IMR-90 (cell line): ENCODE results near the gene GPR45. TPM values are rescaled to one million over a fixed set of nuclear protein-coding genes. Genes with fewer than 3 reads are reported as not detected.

Source experiments
- ATAC-seq: fragments of 200-7000 bp; cut with Tn5 transposase; 2 replicates; pipeline ENCODE4 v1.9.1; 2020; ENCODE audit warnings: low read depth, mild to moderate bottlenecking, moderate library complexity
- BruUV-seq: library from RNA; stranded (reverse); fragments of 400-500 nt; replicated peaks from 2 replicates; lab custom pipeline; 2021; lab: Mats Ljungman, UMichigan
- CTCF ChIA-PET: fragments of 300-600 bp; formaldehyde crosslinking; extraction: SDS; loops from one replicate; lab custom pipeline; 2021; ENCODE audit warnings: antibody characterized with exemption; lab: Yijun Ruan, JAX
- POLR2A ChIA-PET: fragments of 300-600 bp; sonication (Branson Sonifier 250); formaldehyde crosslinking; loops from one replicate; lab custom pipeline; 2022; ENCODE audit warnings: antibody characterized with exemption; ENCODE audit not compliant: unreplicated experiment; lab: Charles Lee
- DNase-seq: peaks from one replicate; pipeline ENCODE4 v3.0.0; 2013
- H2AFZ ChIP-seq: replicated peaks from 2 replicates; pipeline ENCODE3; 2013; ENCODE audit warnings: low read length, mild to moderate bottlenecking; ENCODE audit not compliant: poor library complexity
- H2AK5ac ChIP-seq: 2 replicates; pipeline ENCODE4 v1.6.1; 2013; ENCODE audit warnings: low read depth, low read length, inconsistent platforms
- H2AK9ac ChIP-seq: replicated peaks from 2 replicates; pipeline ENCODE3; 2013; ENCODE audit warnings: mild to moderate bottlenecking, low read depth, low read length, moderate library complexity; ENCODE audit not compliant: poor library complexity
- H2BK120ac ChIP-seq: 2 replicates; pipeline ENCODE4 v1.6.1; 2013; ENCODE audit warnings: low read depth, low read length, inconsistent platforms
- H2BK15ac ChIP-seq: 3 replicates; pipeline ENCODE4 v1.6.1; 2013; ENCODE audit warnings: low read depth, low read length, inconsistent platforms
- H2BK20ac ChIP-seq: 2 replicates; pipeline ENCODE4 v1.6.1; 2013; ENCODE audit warnings: low read depth, mild to moderate bottlenecking, inconsistent platforms, low read length, moderate library complexity
- H2BK5ac ChIP-seq: 2 replicates; pipeline ENCODE4 v1.6.1; 2013; ENCODE audit warnings: mild to moderate bottlenecking, low read depth, low read length, inconsistent platforms; ENCODE audit not compliant: poor library complexity, severe bottlenecking
- H3K14ac ChIP-seq: replicated peaks from 2 replicates; pipeline ENCODE4 v1.6.1; 2013; ENCODE audit warnings: low read depth, low read length, inconsistent platforms
- H3K18ac ChIP-seq: 2 replicates; pipeline ENCODE4 v1.6.1; 2013; ENCODE audit warnings: low read depth, low read length, control low read depth
- H3K23ac ChIP-seq: 2 replicates; pipeline ENCODE4 v1.6.1; 2013; ENCODE audit warnings: low read depth, low read length, inconsistent platforms
- H3K27ac ChIP-seq: 2 replicates; pipeline ENCODE4 v1.5.1; 2013; ENCODE audit warnings: mild to moderate bottlenecking, control low read depth, low read length; ENCODE audit not compliant: insufficient read depth
- H3K27me3 ChIP-seq: 2 replicates; pipeline ENCODE4 v1.6.1; 2013; ENCODE audit warnings: low read length; ENCODE audit not compliant: control insufficient read depth, insufficient read depth
- H3K36me3 ChIP-seq: 2 replicates; pipeline ENCODE4 v1.6.1; 2013; ENCODE audit warnings: low read length, mixed read lengths; ENCODE audit not compliant: control insufficient read depth, insufficient read depth
- H3K4ac ChIP-seq: 2 replicates; pipeline ENCODE4 v1.6.1; 2013; ENCODE audit warnings: low read depth, low read length, inconsistent platforms
- H3K4me1 ChIP-seq: 2 replicates; pipeline ENCODE4 v1.6.1; 2013; ENCODE audit warnings: low read length, mixed read lengths; ENCODE audit not compliant: control insufficient read depth, insufficient read depth
- H3K4me2 ChIP-seq: 2 replicates; pipeline ENCODE4 v1.6.1; 2013; ENCODE audit warnings: low read depth, mild to moderate bottlenecking, control low read depth, low read length, moderate library complexity
- H3K4me3 ChIP-seq: 2 replicates; pipeline ENCODE4 v1.5.1; 2013; ENCODE audit warnings: low read depth, mild to moderate bottlenecking, control low read depth, low read length, moderate library complexity; ENCODE audit not compliant: insufficient read depth
- H3K56ac ChIP-seq: 2 replicates; pipeline ENCODE4 v1.6.1; 2013; ENCODE audit warnings: low read length, inconsistent platforms; ENCODE audit not compliant: insufficient read depth; ENCODE audit errors: extremely low read depth
- H3K79me1 ChIP-seq, 2 experiments: 2 replicates each; pipeline ENCODE4 v1.6.1; 2013; ENCODE audit warnings: low read length in 2 of 2, inconsistent platforms in 1 of 2, low read depth in 1 of 2
- H3K9ac ChIP-seq: 2 replicates; pipeline ENCODE4 v1.6.1; 2013; ENCODE audit warnings: low read depth, low read length, control low read depth
- H3K9me1 ChIP-seq: 2 replicates; pipeline ENCODE4 v1.6.1; 2013; ENCODE audit warnings: low read length, inconsistent platforms; ENCODE audit not compliant: insufficient read depth
- H3K9me3 ChIP-seq: 2 replicates; pipeline ENCODE4 v1.6.1; 2013; ENCODE audit warnings: low read length; ENCODE audit not compliant: control insufficient read depth, insufficient read depth
- H4K20me1 ChIP-seq: 2 replicates; pipeline ENCODE4 v1.6.1; 2013; ENCODE audit warnings: low read length, inconsistent platforms; ENCODE audit not compliant: insufficient read depth
- H4K5ac ChIP-seq: 2 replicates; pipeline ENCODE4 v1.6.1; 2013; ENCODE audit warnings: mild to moderate bottlenecking, low read depth, low read length, control low read depth
- H4K8ac ChIP-seq, 2 experiments: 2 replicates each; pipeline ENCODE4 v1.6.1; 2013; ENCODE audit warnings: low read depth in 2 of 2, low read length in 2 of 2, control low read depth in 1 of 2, inconsistent platforms in 1 of 2
- H4K91ac ChIP-seq: 2 replicates; pipeline ENCODE4 v1.6.1; 2013; ENCODE audit warnings: low read depth, low read length, inconsistent platforms; ENCODE audit not compliant: insufficient read depth
- BHLHE40 ChIP-seq: fragments of 150-350 bp; IDR thresholded peaks from 2 replicates; pipeline ENCODE4 v1.6.1; 2016; ENCODE audit warnings: mild to moderate bottlenecking, low read depth, low read length
- CEBPB ChIP-seq: IDR thresholded peaks from 2 replicates; pipeline ENCODE4 v1.6.1; 2012; ENCODE audit warnings: low read depth, low read length, improper control_type of control experiment
- FOS ChIP-seq: fragments of 150-350 bp; IDR thresholded peaks from 2 replicates; pipeline ENCODE4 v1.6.1; 2016; ENCODE audit warnings: low read depth, low read length
- MAZ ChIP-seq: IDR thresholded peaks from 2 replicates; pipeline ENCODE4 v1.6.1; 2012; ENCODE audit warnings: low read depth, mild to moderate bottlenecking, low read length, improper control_type of control experiment, moderate library complexity, borderline replicate concordance
- MXI1 ChIP-seq: IDR thresholded peaks from 2 replicates; pipeline ENCODE4 v1.6.1; 2012; ENCODE audit warnings: low read depth, mild to moderate bottlenecking, low read length, moderate library complexity, borderline replicate concordance
- POLR2A ChIP-seq: IDR thresholded peaks from 2 replicates; pipeline ENCODE4 v1.6.1; 2012; ENCODE audit warnings: mild to moderate bottlenecking, low read depth, low read length
- RAD21 ChIP-seq: IDR thresholded peaks from 2 replicates; pipeline ENCODE4 v1.6.1; 2012; ENCODE audit warnings: low read length, improper control_type of control experiment
- RCOR1 ChIP-seq: IDR thresholded peaks from 2 replicates; pipeline ENCODE4 v1.6.1; 2012; ENCODE audit warnings: mild to moderate bottlenecking, low read length, improper control_type of control experiment; ENCODE audit not compliant: insufficient replicate concordance
- WGBS, 2 experiments: methylation state at CpG; one replicate each; pipeline versions ENCODE4 v1.1.5 to v1.1.7; 2013; ENCODE audit warnings: missing lambda C conversion rate in 2 of 2; ENCODE audit not compliant: insufficient read length in 1 of 2; ENCODE audit errors: extremely low coverage in 2 of 2; 5-methylcytosine and 5-hydroxymethylcytosine counted together
- dilution Hi-C: fragments of 300-500 bp; cut with HindIII; formaldehyde crosslinking; loops from one replicate; pipeline ENCODE4 v1.14.3; 2018; ENCODE audit warnings: low sequenced_read_pairs; ENCODE audit not compliant: unreplicated experiment
- in situ Hi-C: fragments of 300-500 bp; cut with MboI; formaldehyde crosslinking; loops from 3 replicates; pipeline ENCODE4 v1.14.3; 2019; ENCODE audit warnings: low sequenced_read_pairs, inconsistent platforms, mixed read lengths
- intact Hi-C: fragments of 100-400 bp; cut with micrococcal nuclease; formaldehyde crosslinking; loops from 2 replicates; pipeline ENCODE4 v1.10.0; 2022
- polyA plus RNA-seq, 3 experiments: library from polyadenylated mRNA; depleted of rRNA; stranded (reverse); fragments of >200 nt; gene quantifications; 2 replicates each; pipeline ENCODE4 v1.2.3, GENCODE V29; 2012; ENCODE audit warnings: low replicate concordance in 1 of 3
- total RNA-seq: library from RNA; depleted of rRNA; stranded (reverse); fragments of >200 nt; gene quantifications from 2 replicates; pipeline ENCODE4 v1.2.3, GENCODE V29; 2012
- TF ChIP-seq, protein P1 (sequence below): fragments of 150-350 bp; IDR thresholded peaks from 2 replicates; pipeline ENCODE4 v1.6.1; 2016; ENCODE audit warnings: low read depth, mild to moderate bottlenecking, low read length, moderate library complexity, borderline replicate concordance
- TF ChIP-seq, protein P2 (sequence below): conservative IDR thresholded peaks from 2 replicates; pipeline ENCODE4 v1.5.1; 2012; ENCODE audit warnings: mild to moderate bottlenecking, low read depth, low read length, improper control_type of control experiment

The GPR45 gene
- total and polyA plus RNA-seq, 2 of the 4 experiments (the other 2 are of a cell fraction): not detected

DNA sequence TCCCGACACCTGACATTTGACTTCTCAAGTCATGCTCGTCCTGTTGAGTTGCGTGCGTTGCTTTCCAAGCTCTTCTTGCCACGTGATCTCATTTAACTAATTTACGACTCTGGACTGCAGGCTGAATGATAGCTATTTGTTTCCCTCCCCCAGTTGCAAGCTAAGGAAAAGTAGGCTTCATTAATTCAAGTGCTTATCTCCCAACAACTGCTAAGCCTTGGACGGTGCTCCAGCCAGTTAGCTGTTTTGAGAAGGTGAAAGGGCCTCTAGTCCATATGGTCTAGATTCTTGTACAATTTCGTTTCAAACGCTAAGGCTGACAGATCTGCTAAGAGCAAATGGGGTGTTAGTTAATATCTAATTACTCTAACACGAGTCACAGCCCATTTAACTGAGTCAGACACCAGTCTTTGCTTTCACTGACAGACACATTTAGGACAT is 21.1 kb downstream of the GPR45 start:
- no peak overlapping the region for H3K56ac ChIP-seq
- H2BK20ac ChIP-seq: no peak overlapping the region
- no peak for TF ChIP-seq MAZ
- TF ChIP-seq, protein P1, sequence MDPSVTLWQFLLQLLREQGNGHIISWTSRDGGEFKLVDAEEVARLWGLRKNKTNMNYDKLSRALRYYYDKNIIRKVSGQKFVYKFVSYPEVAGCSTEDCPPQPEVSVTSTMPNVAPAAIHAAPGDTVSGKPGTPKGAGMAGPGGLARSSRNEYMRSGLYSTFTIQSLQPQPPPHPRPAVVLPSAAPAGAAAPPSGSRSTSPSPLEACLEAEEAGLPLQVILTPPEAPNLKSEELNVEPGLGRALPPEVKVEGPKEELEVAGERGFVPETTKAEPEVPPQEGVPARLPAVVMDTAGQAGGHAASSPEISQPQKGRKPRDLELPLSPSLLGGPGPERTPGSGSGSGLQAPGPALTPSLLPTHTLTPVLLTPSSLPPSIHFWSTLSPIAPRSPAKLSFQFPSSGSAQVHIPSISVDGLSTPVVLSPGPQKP: no peak
- no peak for TF ChIP-seq BHLHE40
- TF ChIP-seq POLR2A: no peak
- TF ChIP-seq FOS: no peak
- TF ChIP-seq CEBPB: no peak
- no peak for TF ChIP-seq MXI1
- TF ChIP-seq, protein P2, sequence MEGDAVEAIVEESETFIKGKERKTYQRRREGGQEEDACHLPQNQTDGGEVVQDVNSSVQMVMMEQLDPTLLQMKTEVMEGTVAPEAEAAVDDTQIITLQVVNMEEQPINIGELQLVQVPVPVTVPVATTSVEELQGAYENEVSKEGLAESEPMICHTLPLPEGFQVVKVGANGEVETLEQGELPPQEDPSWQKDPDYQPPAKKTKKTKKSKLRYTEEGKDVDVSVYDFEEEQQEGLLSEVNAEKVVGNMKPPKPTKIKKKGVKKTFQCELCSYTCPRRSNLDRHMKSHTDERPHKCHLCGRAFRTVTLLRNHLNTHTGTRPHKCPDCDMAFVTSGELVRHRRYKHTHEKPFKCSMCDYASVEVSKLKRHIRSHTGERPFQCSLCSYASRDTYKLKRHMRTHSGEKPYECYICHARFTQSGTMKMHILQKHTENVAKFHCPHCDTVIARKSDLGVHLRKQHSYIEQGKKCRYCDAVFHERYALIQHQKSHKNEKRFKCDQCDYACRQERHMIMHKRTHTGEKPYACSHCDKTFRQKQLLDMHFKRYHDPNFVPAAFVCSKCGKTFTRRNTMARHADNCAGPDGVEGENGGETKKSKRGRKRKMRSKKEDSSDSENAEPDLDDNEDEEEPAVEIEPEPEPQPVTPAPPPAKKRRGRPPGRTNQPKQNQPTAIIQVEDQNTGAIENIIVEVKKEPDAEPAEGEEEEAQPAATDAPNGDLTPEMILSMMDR: no peak
- TF ChIP-seq RAD21: no peak
- TF ChIP-seq RCOR1: no peak
- WGBS, 2 experiments: 52% methylated on average over 5 of the region's 10 CpGs; no CpG with 5 or more reads in 1 of the 2 experiments
- no peak overlapping the region for H3K27ac ChIP-seq
- H2BK120ac ChIP-seq: no peak overlapping the region
- H3K23ac ChIP-seq: no peak overlapping the region
- CTCF ChIA-PET: no interaction called here
- no TSS peak for BruUV-seq
- H4K20me1 ChIP-seq: no peaks in the 10 kb centered on the region
- ATAC-seq (no peak), DNase-seq (no peak)
- H3K4ac ChIP-seq: no peak overlapping the region
- H3K14ac ChIP-seq: no peak overlapping the region
- no peaks in the 10 kb centered on the region for H3K9me3 ChIP-seq
- H2AK5ac ChIP-seq: no peak overlapping the region; the same call in 1 of the 2 replicates
- no peak overlapping the region for H3K9ac ChIP-seq
- no peak overlapping the region for H3K4me2 ChIP-seq
- H3K4me3 ChIP-seq: no peak overlapping the region
- POLR2A ChIA-PET: no interaction called here
- peaks cover 3% of the 10 kb centered on the region; the same call in 1 of the 2 replicates for H3K4me1 ChIP-seq
- no peaks in the 10 kb centered on the region for H3K27me3 ChIP-seq
- intact Hi-C loops (no loop called here), in situ Hi-C loops (no loop called here), dilution Hi-C loops (no loop called here)
- no peak overlapping the region for H2AK9ac ChIP-seq
- no peak overlapping the region for H2BK15ac ChIP-seq
- no peak overlapping the region; the same call in 1 of the 2 replicates for H4K91ac ChIP-seq
- H3K36me3 ChIP-seq: peaks cover 13% of the 10 kb centered on the region
- H3K79me1 ChIP-seq: no peaks in the 10 kb centered on the region
- H4K5ac ChIP-seq: no peak overlapping the region
- H3K9me1 ChIP-seq: peaks cover 6% of the 10 kb centered on the region
- H3K18ac ChIP-seq: no peak overlapping the region
- H2AFZ ChIP-seq: no peak overlapping the region
- no peak overlapping the region for H4K8ac ChIP-seq
- H2BK5ac ChIP-seq: no peak overlapping the region
